GM12872 (cell line): ENCODE results near the gene PEX11A.

ENCODE experiments used
- TF ChIP-seq, protein P1 (sequence below): IDR thresholded peaks from 3 replicates; pipeline ENCODE4 v1.5.1; 2011; ENCODE audit warnings: low read depth, mild to moderate bottlenecking, low read length, moderate library complexity; ENCODE audit not compliant: insufficient read depth

PEX11A gene

DNA sequence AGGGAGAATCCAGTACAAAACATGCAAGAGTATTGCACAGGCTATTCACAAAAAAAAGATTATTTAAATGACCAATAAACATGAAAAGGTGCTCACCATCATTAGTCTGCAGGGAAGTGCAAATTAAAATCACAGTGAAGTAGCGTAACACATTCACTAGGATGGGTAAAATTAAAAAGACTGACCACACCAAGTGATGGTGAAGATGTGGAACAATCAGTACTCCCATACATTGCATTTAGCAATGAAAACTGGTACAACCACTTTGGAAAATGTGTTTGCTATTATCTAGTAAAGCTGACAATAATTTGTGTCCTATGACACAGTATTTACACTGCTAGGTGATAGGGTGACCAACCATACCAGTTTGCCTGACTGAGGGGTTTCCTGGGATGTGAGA, 34.1 kb upstream of the PEX11A start:
- TF ChIP-seq, protein P1, sequence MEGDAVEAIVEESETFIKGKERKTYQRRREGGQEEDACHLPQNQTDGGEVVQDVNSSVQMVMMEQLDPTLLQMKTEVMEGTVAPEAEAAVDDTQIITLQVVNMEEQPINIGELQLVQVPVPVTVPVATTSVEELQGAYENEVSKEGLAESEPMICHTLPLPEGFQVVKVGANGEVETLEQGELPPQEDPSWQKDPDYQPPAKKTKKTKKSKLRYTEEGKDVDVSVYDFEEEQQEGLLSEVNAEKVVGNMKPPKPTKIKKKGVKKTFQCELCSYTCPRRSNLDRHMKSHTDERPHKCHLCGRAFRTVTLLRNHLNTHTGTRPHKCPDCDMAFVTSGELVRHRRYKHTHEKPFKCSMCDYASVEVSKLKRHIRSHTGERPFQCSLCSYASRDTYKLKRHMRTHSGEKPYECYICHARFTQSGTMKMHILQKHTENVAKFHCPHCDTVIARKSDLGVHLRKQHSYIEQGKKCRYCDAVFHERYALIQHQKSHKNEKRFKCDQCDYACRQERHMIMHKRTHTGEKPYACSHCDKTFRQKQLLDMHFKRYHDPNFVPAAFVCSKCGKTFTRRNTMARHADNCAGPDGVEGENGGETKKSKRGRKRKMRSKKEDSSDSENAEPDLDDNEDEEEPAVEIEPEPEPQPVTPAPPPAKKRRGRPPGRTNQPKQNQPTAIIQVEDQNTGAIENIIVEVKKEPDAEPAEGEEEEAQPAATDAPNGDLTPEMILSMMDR = no peak

DNA sequence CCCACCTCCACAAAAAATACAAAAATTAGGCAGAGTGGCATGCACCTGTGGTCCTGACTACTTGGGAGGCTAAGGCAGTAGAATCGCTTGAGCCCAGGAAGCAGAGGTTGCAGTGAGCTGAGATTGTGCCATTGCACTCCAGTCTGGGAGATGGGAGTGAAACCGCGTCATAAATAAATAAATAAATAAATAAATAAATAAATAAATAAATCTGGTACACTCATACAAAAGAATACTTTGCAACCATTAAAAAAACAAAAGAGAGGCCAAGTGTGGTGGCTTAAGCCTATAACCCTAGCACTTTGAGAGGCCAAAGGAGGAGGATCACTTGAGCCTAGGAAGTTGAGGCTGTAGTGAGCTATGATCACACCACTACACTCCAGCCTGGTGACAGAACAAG, 32.5 kb upstream of the PEX11A start:
- TF ChIP-seq, protein P1 = no peak

GRCh38 chr15:89714775-89715174, 24.2 kb upstream of the PEX11A start:
- TF ChIP-seq, protein P1 = no peak

GRCh38 chr15:89707577-89707976, 17.0 kb upstream of the PEX11A start:
- TF ChIP-seq, protein P1 = no peak

DNA sequence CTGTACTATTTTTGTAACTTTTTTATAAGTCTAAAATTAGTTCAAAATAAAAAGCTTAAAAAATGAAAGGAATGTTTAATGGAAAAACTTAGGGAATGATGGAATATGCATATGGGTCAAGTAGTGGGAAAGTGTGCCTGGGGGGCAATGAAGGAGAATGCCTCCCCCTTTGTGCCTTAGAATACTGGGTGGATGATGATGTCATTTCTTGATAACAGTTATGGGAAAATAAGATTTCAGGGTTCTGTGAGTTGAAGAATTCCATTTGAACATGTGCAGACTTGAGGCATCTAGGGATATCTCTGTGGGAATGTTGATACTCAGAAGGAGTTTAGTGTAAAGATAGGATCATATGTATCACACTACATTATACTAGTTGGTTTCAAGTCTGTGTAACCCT, 13.9 kb upstream of the PEX11A start:
- TF ChIP-seq, protein P1 = no peak

- TF ChIP-seq, protein P1 = no peak
These were observed 4.6 kb upstream of the PEX11A start for GRCh38 chr15:89695198-89695597.

GRCh38 chr15:89693696-89694095, 3.1 kb upstream of the PEX11A start:
- TF ChIP-seq, protein P1 = no peak

- TF ChIP-seq, protein P1 = no peak
These were observed 2.5 kb upstream of the PEX11A start for GRCh38 chr15:89693091-89693490.
